ENCODE data around the gene NAA60. TPM values are rescaled to one million over a fixed set of nuclear protein-coding genes. Genes with fewer than 3 reads are reported as not detected.

NAA60 gene
- total and polyA plus RNA-seq, 2 of the 13 experiments (the other 11 are each of a cell fraction or from before 2014, with no cell fraction given): 14.7 to 32.0 TPM

DNA sequence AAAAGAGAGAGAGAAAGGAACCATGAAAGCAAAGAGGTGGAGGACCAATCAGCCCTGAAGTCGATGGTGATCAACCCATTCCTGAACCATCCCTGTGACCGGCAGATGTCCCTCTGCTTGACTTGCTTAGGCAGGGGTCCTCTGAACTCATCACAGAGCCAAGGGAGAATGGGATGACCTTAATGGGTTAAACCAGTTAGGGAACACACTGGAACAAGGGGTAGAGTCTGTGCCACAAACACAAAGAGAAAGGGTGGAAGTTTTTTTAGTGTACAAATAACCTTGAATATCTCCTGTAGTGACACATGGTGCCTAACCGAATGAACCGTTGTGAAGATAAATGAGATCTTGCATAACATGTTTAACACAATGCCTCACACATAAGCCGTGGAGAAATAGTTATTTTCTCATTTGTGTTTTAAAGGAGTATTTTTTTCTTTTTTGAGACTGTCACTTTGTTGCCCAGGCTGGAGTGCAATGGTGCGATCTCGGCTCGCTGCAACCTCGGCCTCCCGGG lies 11.2 kb downstream of the NAA60 start:
- WGBS (ENCODE audit: low lambda C conversion rate): 41% methylated on average over 10 of the region's 10 CpGs
- H3K4me3 ChIP-seq (replicated peaks in 1 of 3; ENCODE audit: insufficient read depth in 1 of 3, low read depth in 2 of 3, low read length in 3 of 3): no peak overlapping the region; a peak in 1 of 6 replicates
- no peak overlapping the region for H3K9ac ChIP-seq (ENCODE audit: insufficient read depth, low read depth, low read length)
- peak overlapping the region; percentile 56 for H3K4me2 ChIP-seq (ENCODE audit: low read depth, low read length)
- peaks cover 15% of the 10 kb centered on the region for H3K79me2 ChIP-seq (ENCODE audit: insufficient read depth, low read length)
- ChIA-PET POLR2A (interaction anchor here (3.4 kb wide), 1 partner anchor 11 kb away, joined by 21 read pairs; the partner anchor contains the start of genes NAA60 and ZNF597), CTCF (ENCODE audit: low intra/inter-chr PET ratio, low total read pairs) (no interaction called here)
- no peak for FAIRE-seq
- peaks cover 5% of the 10 kb centered on the region for H4K20me1 ChIP-seq (ENCODE audit: insufficient read depth, low read length)
- no peaks in the 10 kb centered on the region; a peak in 1 of 5 replicates for H3K27me3 ChIP-seq (ENCODE audit: control insufficient read depth in 1 of 2, insufficient read depth in 2 of 2, low read length in 2 of 2)
- in situ Hi-C loops (cut with HindIII; ENCODE audit: extremely low pct_ligation_motif_present, low pct_unique_long_range_greater_than_20kb) (no loop called here), intact Hi-C loops (cut with micrococcal nuclease; ENCODE audit: unreplicated experiment) (loop anchor here (5.0 kb wide), 1 partner anchor 38 kb away; no protein-coding TSS in a partner anchor)
- peak overlapping the region; percentile 19 for H3K27ac ChIP-seq (ENCODE audit: extremely low read length, insufficient read depth, low read length)
- peak; percentile 54 for DNase-seq (ENCODE audit: low spot score)
- ATAC-seq: no peak
- no peaks in the 10 kb centered on the region for H3K9me3 ChIP-seq (ENCODE audit: low read length)
- BruUV-seq (replicated peaks): no TSS peak
- H2AFZ ChIP-seq (ENCODE audit: low read length): no peak overlapping the region
- no peaks in the 10 kb centered on the region; a peak in 1 of 5 replicates for H3K36me3 ChIP-seq (replicated peaks in 1 of 2; ENCODE audit: control insufficient read depth in 1 of 2, insufficient read depth in 2 of 2, low read length in 2 of 2)
- H3K4me1 ChIP-seq (ENCODE audit: insufficient read depth, low read length): peaks cover 45% of the 10 kb centered on the region
- no peak for TF ChIP-seq PPARG (CRISPR knock-in tag; conservative IDR thresholded peaks at IDR 0.05)
- TF ChIP-seq FOXC1 (CRISPR knock-in tag; IDR thresholded peaks at IDR 0.05; ENCODE audit: borderline replicate concordance): no peak
- TF ChIP-seq, protein P1, sequence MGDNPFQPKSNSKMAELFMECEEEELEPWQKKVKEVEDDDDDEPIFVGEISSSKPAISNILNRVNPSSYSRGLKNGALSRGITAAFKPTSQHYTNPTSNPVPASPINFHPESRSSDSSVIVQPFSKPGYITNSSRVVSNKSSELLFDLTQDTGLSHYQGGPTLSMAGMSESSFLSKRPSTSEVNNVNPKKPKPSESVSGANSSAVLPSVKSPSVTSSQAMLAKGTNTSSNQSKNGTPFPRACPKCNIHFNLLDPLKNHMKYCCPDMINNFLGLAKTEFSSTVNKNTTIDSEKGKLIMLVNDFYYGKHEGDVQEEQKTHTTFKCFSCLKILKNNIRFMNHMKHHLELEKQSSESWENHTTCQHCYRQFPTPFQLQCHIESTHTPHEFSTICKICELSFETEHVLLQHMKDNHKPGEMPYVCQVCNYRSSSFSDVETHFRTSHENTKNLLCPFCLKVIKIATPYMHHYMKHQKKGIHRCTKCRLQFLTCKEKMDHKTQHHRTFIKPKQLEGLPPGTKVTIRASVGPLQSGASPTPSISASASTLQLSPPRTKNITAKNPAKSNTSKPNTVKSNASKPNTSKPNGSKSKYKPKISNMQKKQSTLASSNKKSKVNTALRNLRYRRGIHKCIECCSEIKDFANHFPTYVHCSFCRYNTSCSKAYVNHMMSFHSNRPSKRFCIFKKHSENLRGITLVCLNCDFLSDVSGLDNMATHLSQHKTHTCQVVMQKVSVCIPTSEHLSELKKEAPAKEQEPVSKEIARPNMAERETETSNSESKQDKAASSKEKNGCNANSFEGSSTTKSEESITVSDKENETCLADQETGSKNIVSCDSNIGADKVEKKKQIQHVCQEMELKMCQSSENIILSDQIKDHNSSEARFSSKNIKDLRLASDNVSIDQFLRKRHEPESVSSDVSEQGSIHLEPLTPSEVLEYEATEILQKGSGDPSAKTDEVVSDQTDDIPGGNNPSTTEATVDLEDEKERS (CRISPR knock-in tag; IDR thresholded peaks at IDR 0.05): no peak
- TF ChIP-seq ZNF263 (CRISPR knock-in tag; IDR thresholded peaks at IDR 0.05): 0 out of 2 replicates have a peak, but pooled peaks have one; percentile 22
- TF ChIP-seq TGIF2 (CRISPR knock-in tag; IDR thresholded peaks at IDR 0.05): no peak
- TF ChIP-seq, protein P2, sequence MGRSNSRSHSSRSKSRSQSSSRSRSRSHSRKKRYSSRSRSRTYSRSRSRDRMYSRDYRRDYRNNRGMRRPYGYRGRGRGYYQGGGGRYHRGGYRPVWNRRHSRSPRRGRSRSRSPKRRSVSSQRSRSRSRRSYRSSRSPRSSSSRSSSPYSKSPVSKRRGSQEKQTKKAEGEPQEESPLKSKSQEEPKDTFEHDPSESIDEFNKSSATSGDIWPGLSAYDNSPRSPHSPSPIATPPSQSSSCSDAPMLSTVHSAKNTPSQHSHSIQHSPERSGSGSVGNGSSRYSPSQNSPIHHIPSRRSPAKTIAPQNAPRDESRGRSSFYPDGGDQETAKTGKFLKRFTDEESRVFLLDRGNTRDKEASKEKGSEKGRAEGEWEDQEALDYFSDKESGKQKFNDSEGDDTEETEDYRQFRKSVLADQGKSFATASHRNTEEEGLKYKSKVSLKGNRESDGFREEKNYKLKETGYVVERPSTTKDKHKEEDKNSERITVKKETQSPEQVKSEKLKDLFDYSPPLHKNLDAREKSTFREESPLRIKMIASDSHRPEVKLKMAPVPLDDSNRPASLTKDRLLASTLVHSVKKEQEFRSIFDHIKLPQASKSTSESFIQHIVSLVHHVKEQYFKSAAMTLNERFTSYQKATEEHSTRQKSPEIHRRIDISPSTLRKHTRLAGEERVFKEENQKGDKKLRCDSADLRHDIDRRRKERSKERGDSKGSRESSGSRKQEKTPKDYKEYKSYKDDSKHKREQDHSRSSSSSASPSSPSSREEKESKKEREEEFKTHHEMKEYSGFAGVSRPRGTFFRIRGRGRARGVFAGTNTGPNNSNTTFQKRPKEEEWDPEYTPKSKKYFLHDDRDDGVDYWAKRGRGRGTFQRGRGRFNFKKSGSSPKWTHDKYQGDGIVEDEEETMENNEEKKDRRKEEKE (IDR thresholded peaks at IDR 0.05): no peak
- TF ChIP-seq ZNF549 (CRISPR knock-in tag; IDR thresholded peaks at IDR 0.05): no peak
- TF ChIP-seq MBNL3 (CRISPR knock-in tag; conservative IDR thresholded peaks at IDR 0.05): no peak
- TF ChIP-seq, protein P3, sequence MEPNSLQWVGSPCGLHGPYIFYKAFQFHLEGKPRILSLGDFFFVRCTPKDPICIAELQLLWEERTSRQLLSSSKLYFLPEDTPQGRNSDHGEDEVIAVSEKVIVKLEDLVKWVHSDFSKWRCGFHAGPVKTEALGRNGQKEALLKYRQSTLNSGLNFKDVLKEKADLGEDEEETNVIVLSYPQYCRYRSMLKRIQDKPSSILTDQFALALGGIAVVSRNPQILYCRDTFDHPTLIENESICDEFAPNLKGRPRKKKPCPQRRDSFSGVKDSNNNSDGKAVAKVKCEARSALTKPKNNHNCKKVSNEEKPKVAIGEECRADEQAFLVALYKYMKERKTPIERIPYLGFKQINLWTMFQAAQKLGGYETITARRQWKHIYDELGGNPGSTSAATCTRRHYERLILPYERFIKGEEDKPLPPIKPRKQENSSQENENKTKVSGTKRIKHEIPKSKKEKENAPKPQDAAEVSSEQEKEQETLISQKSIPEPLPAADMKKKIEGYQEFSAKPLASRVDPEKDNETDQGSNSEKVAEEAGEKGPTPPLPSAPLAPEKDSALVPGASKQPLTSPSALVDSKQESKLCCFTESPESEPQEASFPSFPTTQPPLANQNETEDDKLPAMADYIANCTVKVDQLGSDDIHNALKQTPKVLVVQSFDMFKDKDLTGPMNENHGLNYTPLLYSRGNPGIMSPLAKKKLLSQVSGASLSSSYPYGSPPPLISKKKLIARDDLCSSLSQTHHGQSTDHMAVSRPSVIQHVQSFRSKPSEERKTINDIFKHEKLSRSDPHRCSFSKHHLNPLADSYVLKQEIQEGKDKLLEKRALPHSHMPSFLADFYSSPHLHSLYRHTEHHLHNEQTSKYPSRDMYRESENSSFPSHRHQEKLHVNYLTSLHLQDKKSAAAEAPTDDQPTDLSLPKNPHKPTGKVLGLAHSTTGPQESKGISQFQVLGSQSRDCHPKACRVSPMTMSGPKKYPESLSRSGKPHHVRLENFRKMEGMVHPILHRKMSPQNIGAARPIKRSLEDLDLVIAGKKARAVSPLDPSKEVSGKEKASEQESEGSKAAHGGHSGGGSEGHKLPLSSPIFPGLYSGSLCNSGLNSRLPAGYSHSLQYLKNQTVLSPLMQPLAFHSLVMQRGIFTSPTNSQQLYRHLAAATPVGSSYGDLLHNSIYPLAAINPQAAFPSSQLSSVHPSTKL (CRISPR knock-in tag; IDR thresholded peaks at IDR 0.05): peak; percentile 45; the same call in 1 of the 2 replicates
- TF ChIP-seq CEBPB (IDR thresholded peaks at IDR 0.05; ENCODE audit: borderline replicate concordance, low read depth, low read length): peak; percentile 43; the same call in 1 of the 2 replicates
- no peak for TF ChIP-seq ERF (CRISPR knock-in tag; IDR thresholded peaks at IDR 0.05)
- TF ChIP-seq ZNF451 (CRISPR knock-in tag; IDR thresholded peaks at IDR 0.05): no peak
- TF ChIP-seq MTA1 (CRISPR knock-in tag; IDR thresholded peaks at IDR 0.05; ENCODE audit: borderline replicate concordance): no peak
- TF ChIP-seq POGZ (CRISPR knock-in tag; IDR thresholded peaks at IDR 0.05): no peak
- peak; percentile 92 for TF ChIP-seq ZNF652 (CRISPR knock-in tag; IDR thresholded peaks at IDR 0.05; ENCODE audit: borderline replicate concordance, low read depth)
